Neuron (in vitro differentiated cells): ENCODE results near the gene LMTK2.

Experiments
- H2AFZ ChIP-seq: one replicate; pipeline ENCODE4 v1.6.1; 2013; ENCODE audit warnings: low read depth, mild to moderate bottlenecking, inconsistent platforms, low read length, moderate library complexity
- H3K27me3 ChIP-seq: one replicate; pipeline ENCODE4 v1.6.1; 2013; ENCODE audit warnings: low read length; ENCODE audit not compliant: insufficient read depth
- H3K36me3 ChIP-seq: one replicate; pipeline ENCODE4 v1.6.1; 2013; ENCODE audit warnings: low read length; ENCODE audit not compliant: insufficient read depth
- H3K4me1 ChIP-seq: one replicate; pipeline ENCODE4 v1.6.1; 2013; ENCODE audit warnings: low read length; ENCODE audit not compliant: insufficient read depth
- H3K4me3 ChIP-seq: 2 replicates; pipeline ENCODE4 v1.5.1; 2013; ENCODE audit warnings: mild to moderate bottlenecking, low read length, moderate library complexity
- H3K9me3 ChIP-seq: one replicate; pipeline ENCODE4 v1.6.1; 2013; ENCODE audit warnings: low read length

The LMTK2 gene

GRCh38 chr7:98134420-98135228 lies 28.0 kb downstream of the LMTK2 start:
- peaks cover 17% of the 10 kb centered on the region for H3K36me3 ChIP-seq
- H3K9me3 ChIP-seq, result no peaks in the 10 kb centered on the region
- peaks cover 17% of the 10 kb centered on the region for H3K4me1 ChIP-seq
- H3K4me3 ChIP-seq, result no peak overlapping the region
- no peak overlapping the region for H2AFZ ChIP-seq
- H3K27me3 ChIP-seq, result no peaks in the 10 kb centered on the region

GRCh38 chr7:98135984-98136383 lies 29.3 kb downstream of the LMTK2 start:
- Histone ChIP-seq H3K9me3 (no peaks in the 10 kb centered on the region), H3K4me3 (no peak overlapping the region), H3K4me1 (peaks cover 11% of the 10 kb centered on the region), H2AFZ (no peak overlapping the region), H3K27me3 (no peaks in the 10 kb centered on the region), H3K36me3 (peaks cover 23% of the 10 kb centered on the region)

GRCh38 chr7:98136423-98136822 lies 29.8 kb downstream of the LMTK2 start:
- Histone ChIP-seq H3K36me3 (peaks cover 27% of the 10 kb centered on the region), H3K9me3 (no peaks in the 10 kb centered on the region), H3K4me1 (peaks cover 6% of the 10 kb centered on the region), H3K27me3 (no peaks in the 10 kb centered on the region), H2AFZ (no peak overlapping the region), H3K4me3 (no peak overlapping the region)

GRCh38 chr7:98137134-98137825 lies 30.6 kb downstream of the LMTK2 start:
- Histone ChIP-seq H3K27me3 (no peaks in the 10 kb centered on the region), H3K4me1 (peaks cover 3% of the 10 kb centered on the region), H2AFZ (no peak overlapping the region), H3K9me3 (no peaks in the 10 kb centered on the region), H3K36me3 (peaks cover 34% of the 10 kb centered on the region), H3K4me3 (no peak overlapping the region)

GRCh38 chr7:98137826-98138151 lies 31.1 kb downstream of the LMTK2 start:
- Histone ChIP-seq H3K27me3 (no peaks in the 10 kb centered on the region), H3K9me3 (no peaks in the 10 kb centered on the region), H3K4me1 (peaks cover 3% of the 10 kb centered on the region), H2AFZ (no peak overlapping the region), H3K4me3 (no peak overlapping the region), H3K36me3 (peaks cover 39% of the 10 kb centered on the region)

- H3K27me3 ChIP-seq, result no peaks in the 10 kb centered on the region
- peaks cover 45% of the 10 kb centered on the region for H3K36me3 ChIP-seq
- no peak overlapping the region for H3K4me3 ChIP-seq
- H2AFZ ChIP-seq, result no peak overlapping the region
- peaks cover 3% of the 10 kb centered on the region for H3K4me1 ChIP-seq
- H3K9me3 ChIP-seq, result no peaks in the 10 kb centered on the region
Measured at GRCh38 chr7:98138672-98139071, 32.0 kb downstream of the LMTK2 start.

GRCh38 chr7:98142658-98143057 lies 36.0 kb downstream of the LMTK2 start:
- Histone ChIP-seq H2AFZ (no peak overlapping the region), H3K9me3 (no peaks in the 10 kb centered on the region), H3K27me3 (no peaks in the 10 kb centered on the region), H3K4me3 (no peak overlapping the region), H3K4me1 (no peaks in the 10 kb centered on the region), H3K36me3 (peaks cover 58% of the 10 kb centered on the region)

GRCh38 chr7:98148607-98149006 lies 41.9 kb downstream of the LMTK2 start:
- H3K4me1 ChIP-seq, result no peaks in the 10 kb centered on the region
- H3K36me3 ChIP-seq, result peaks cover 46% of the 10 kb centered on the region

GRCh38 chr7:98149116-98149692 lies 42.5 kb downstream of the LMTK2 start:
- Histone ChIP-seq H3K9me3 (peaks cover 6% of the 10 kb centered on the region), H3K4me3 (no peak overlapping the region), H3K27me3 (no peaks in the 10 kb centered on the region), H3K36me3 (peaks cover 47% of the 10 kb centered on the region), H3K4me1 (no peaks in the 10 kb centered on the region), H2AFZ (no peak overlapping the region)

More at GRCh38 chr7:98148607-98149006, 41.9 kb downstream of the LMTK2 start:
- Histone ChIP-seq H2AFZ (no peak overlapping the region), H3K9me3 (peaks cover 6% of the 10 kb centered on the region), H3K4me3 (no peak overlapping the region), H3K27me3 (no peaks in the 10 kb centered on the region)

- H2AFZ ChIP-seq, result no peak overlapping the region
- no peak overlapping the region for H3K4me3 ChIP-seq
- no peaks in the 10 kb centered on the region for H3K27me3 ChIP-seq
- peaks cover 57% of the 10 kb centered on the region for H3K36me3 ChIP-seq
- no peaks in the 10 kb centered on the region for H3K4me1 ChIP-seq
- H3K9me3 ChIP-seq, result peaks cover 8% of the 10 kb centered on the region
Measured at GRCh38 chr7:98151884-98152283, 45.2 kb downstream of the LMTK2 start.

GRCh38 chr7:98156700-98157099 lies 50.0 kb downstream of the LMTK2 start:
- Histone ChIP-seq H3K9me3 (peaks cover 9% of the 10 kb centered on the region), H3K36me3 (peaks cover 63% of the 10 kb centered on the region), H3K4me1 (no peaks in the 10 kb centered on the region), H2AFZ (no peak overlapping the region), H3K4me3 (no peak overlapping the region), H3K27me3 (no peaks in the 10 kb centered on the region)

GRCh38 chr7:98157761-98158160 lies 51.1 kb downstream of the LMTK2 start:
- no peak overlapping the region for H3K4me3 ChIP-seq
- H3K9me3 ChIP-seq, result peaks cover 9% of the 10 kb centered on the region
- H2AFZ ChIP-seq, result no peak overlapping the region
- no peaks in the 10 kb centered on the region for H3K27me3 ChIP-seq
- peaks cover 55% of the 10 kb centered on the region for H3K36me3 ChIP-seq
- H3K4me1 ChIP-seq, result no peaks in the 10 kb centered on the region

- Histone ChIP-seq H3K36me3 (peaks cover 16% of the 10 kb centered on the region), H3K4me3 (no peak overlapping the region), H3K27me3 (no peaks in the 10 kb centered on the region), H2AFZ (no peak overlapping the region), H3K4me1 (peaks cover 3% of the 10 kb centered on the region), H3K9me3 (peaks cover 3% of the 10 kb centered on the region)
Measured at GRCh38 chr7:98162758-98163157, 56.1 kb downstream of the LMTK2 start.
